Caco-2 (cell line): ENCODE measurements around the gene EGFL7. TPM values are rescaled to one million over a fixed set of nuclear protein-coding genes. Genes with fewer than 3 reads are reported as not detected.

ENCODE experiments used
- BruUV-seq: library from RNA; stranded (reverse); fragments of 400-500 nt; replicated peaks from 2 replicates; lab custom pipeline; 2021; lab: Mats Ljungman, UMichigan
- CTCF ChIA-PET: fragments of 300-600 bp; sonication (Branson Sonifier 250); formaldehyde crosslinking; loops from one replicate; lab custom pipeline; 2022; ENCODE audit warnings: antibody characterized with exemption; lab: Charles Lee
- POLR2A ChIA-PET: fragments of 300-600 bp; sonication (Branson Sonifier 250); formaldehyde crosslinking; loops from one replicate; lab custom pipeline; 2022; ENCODE audit warnings: antibody characterized with exemption; lab: Charles Lee
- DNase-seq, 2 experiments: peaks; one replicate each; pipeline versions ENCODE4 v3.0.0 to v3.0.0-alpha.2; 2020 to 2022
- H3K27me3 ChIP-seq: replicated peaks from 2 replicates; pipeline ENCODE4 v1.6.0; 2011; ENCODE audit warnings: low read length; ENCODE audit not compliant: control insufficient read depth, insufficient read depth
- H3K36me3 ChIP-seq: 2 replicates; pipeline ENCODE4 v1.5.1; 2011; ENCODE audit warnings: low read length; ENCODE audit not compliant: control insufficient read depth, insufficient read depth
- H3K4me1 ChIP-seq: fragments of 250-450 bp; sonication (Bioruptor Pico); 2 replicates; pipeline ENCODE4 v1.5.1; 2020; ENCODE audit warnings: mild to moderate bottlenecking
- H3K4me3 ChIP-seq: 2 replicates; pipeline ENCODE4 v1.5.1; 2011; ENCODE audit warnings: low read depth, mild to moderate bottlenecking, control low read depth, low read length
- H3K9me3 ChIP-seq: fragments of 250-450 bp; sonication (Bioruptor Pico); 2 replicates; pipeline ENCODE4 v1.5.1; 2020; ENCODE audit warnings: mild to moderate bottlenecking, moderate library complexity
- H3K27ac Mint-ChIP-seq: one replicate; pipeline ENCODE4 v1.8.0; 2022; ENCODE audit warnings: mixed read lengths; ENCODE audit not compliant: unreplicated experiment
- H3K27me3 Mint-ChIP-seq: one replicate; pipeline ENCODE4 v1.8.0; 2022; ENCODE audit warnings: mixed read lengths; ENCODE audit not compliant: insufficient read depth, unreplicated experiment
- H3K36me3 Mint-ChIP-seq: one replicate; pipeline ENCODE4 v1.8.0; 2022; ENCODE audit warnings: mild to moderate bottlenecking, mixed read lengths; ENCODE audit not compliant: insufficient read depth, unreplicated experiment
- H3K4me1 Mint-ChIP-seq: one replicate; pipeline ENCODE4 v1.8.0; 2022; ENCODE audit warnings: low read depth, mixed read lengths; ENCODE audit not compliant: unreplicated experiment
- H3K4me3 Mint-ChIP-seq: one replicate; pipeline ENCODE4 v1.8.0; 2022; ENCODE audit warnings: mild to moderate bottlenecking, moderate library complexity, mixed read lengths; ENCODE audit not compliant: unreplicated experiment
- H3K9me3 Mint-ChIP-seq: one replicate; pipeline ENCODE4 v1.8.0; 2022; ENCODE audit warnings: mixed read lengths; ENCODE audit not compliant: unreplicated experiment
- CTCF ChIP-seq, 2 experiments: fragments of 200-600 bp in 1 of 2; IDR thresholded peaks; 1 replicate in 1 of 2; 2 replicates in 1 of 2; pipeline versions ENCODE4 v1.5.1 to v1.8.0; 2011 to 2022; ENCODE audit warnings: antibody characterized with exemption in 1 of 2, control low read depth in 1 of 2, inconsistent platforms in 1 of 2, low read depth in 1 of 2, low read length in 1 of 2, mild to moderate bottlenecking in 1 of 2, moderate library complexity in 1 of 2; ENCODE audit not compliant: insufficient read depth in 1 of 2, severe bottlenecking in 1 of 2, unreplicated experiment in 1 of 2
- intact Hi-C: fragments of 100-400 bp; cut with micrococcal nuclease; formaldehyde crosslinking; loops from one replicate; pipeline ENCODE4 v1.10.0; 2022; ENCODE audit not compliant: unreplicated experiment
- total RNA-seq: library from RNA; stranded (reverse); gene quantifications from 2 replicates; pipeline ENCODE4 v1.2.3, GENCODE V29; 2022

EGFL7 gene
- total RNA-seq, 1 experiment from 2014 or later = 30.2 TPM

- Mint-ChIP-seq H3K27me3 (no peaks in the 10 kb centered on the region), H3K27ac (peak overlapping the region; percentile 55), H3K36me3 (peaks cover 61% of the 10 kb centered on the region), H3K4me3 (no peak overlapping the region), H3K4me1 (peaks cover 6% of the 10 kb centered on the region), H3K9me3 (no peaks in the 10 kb centered on the region)
- no peak for DNase-seq
- no peaks in the 10 kb centered on the region for H3K27me3 ChIP-seq
- TF ChIP-seq CTCF (IDR thresholded peaks at IDR 0.05; ENCODE audit: insufficient read depth in 1 of 2, low read depth in 1 of 2, low read length in 1 of 2, severe bottlenecking in 1 of 2, unreplicated experiment in 1 of 2) = no peak
- H3K4me1 ChIP-seq = peaks cover 1% of the 10 kb centered on the region
- H3K36me3 ChIP-seq = peaks cover 6% of the 10 kb centered on the region
- intact Hi-C loops = no loop called here
- ChIA-PET CTCF (no interaction called here), POLR2A (no interaction called here)
- no peak overlapping the region for H3K4me3 ChIP-seq
- no peaks in the 10 kb centered on the region for H3K9me3 ChIP-seq
- BruUV-seq = no TSS peak
These were observed 57.7 kb downstream of the EGFL7 start for GRCh38 chr9:136720251-136720897.

GRCh38 chr9:136720898-136721338, 58.2 kb downstream of the EGFL7 start:
- Mint-ChIP-seq H3K27me3 (no peaks in the 10 kb centered on the region), H3K9me3 (no peaks in the 10 kb centered on the region), H3K36me3 (peaks cover 67% of the 10 kb centered on the region), H3K4me1 (peaks cover 3% of the 10 kb centered on the region), H3K27ac (peak overlapping the region; percentile 55), H3K4me3 (no peak overlapping the region)
- no peaks in the 10 kb centered on the region for H3K9me3 ChIP-seq
- ChIA-PET CTCF (interaction anchor here (0.6 kb wide), 1 partner anchor 67 kb away, joined by 6 read pairs; no protein-coding TSS in a partner anchor), POLR2A (no interaction called here)
- no peak for TF ChIP-seq CTCF (IDR thresholded peaks at IDR 0.05; ENCODE audit: insufficient read depth in 1 of 2, low read depth in 1 of 2, low read length in 1 of 2, severe bottlenecking in 1 of 2, unreplicated experiment in 1 of 2)
- peaks cover 7% of the 10 kb centered on the region for H3K4me1 ChIP-seq
- H3K27me3 ChIP-seq = no peaks in the 10 kb centered on the region
- H3K4me3 ChIP-seq = no peak overlapping the region
- no TSS peak for BruUV-seq
- intact Hi-C loops = no loop called here
- peaks cover 9% of the 10 kb centered on the region for H3K36me3 ChIP-seq
- no peak for DNase-seq

GRCh38 chr9:136721339-136722092, 58.8 kb downstream of the EGFL7 start:
- H3K9me3 Mint-ChIP-seq = no peaks in the 10 kb centered on the region
- POLR2A ChIA-PET = no interaction called here

More at GRCh38 chr9:136721339-136722092, 58.8 kb downstream of the EGFL7 start:
- H3K27me3 Mint-ChIP-seq = no peaks in the 10 kb centered on the region
- no TSS peak for BruUV-seq
- intact Hi-C loops = no loop called here
- CTCF ChIA-PET = interaction anchor here (0.6 kb wide), 1 partner anchor 67 kb away, joined by 6 read pairs; no protein-coding TSS in a partner anchor
- H3K27me3 ChIP-seq = no peaks in the 10 kb centered on the region
- peak overlapping the region; percentile 21 for H3K27ac Mint-ChIP-seq
- no peak overlapping the region for H3K4me3 Mint-ChIP-seq
- H3K4me1 ChIP-seq = peaks cover 13% of the 10 kb centered on the region
- peaks cover 3% of the 10 kb centered on the region for H3K4me1 Mint-ChIP-seq
- H3K36me3 Mint-ChIP-seq = peaks cover 73% of the 10 kb centered on the region
- no peak overlapping the region for H3K4me3 ChIP-seq
- TF ChIP-seq CTCF (IDR thresholded peaks at IDR 0.05; ENCODE audit: insufficient read depth in 1 of 2, low read depth in 1 of 2, low read length in 1 of 2, severe bottlenecking in 1 of 2, unreplicated experiment in 1 of 2) = no peak
- peaks cover 13% of the 10 kb centered on the region for H3K36me3 ChIP-seq
- no peak for DNase-seq
- H3K9me3 ChIP-seq = no peaks in the 10 kb centered on the region
